Neural progenitor cell (in vitro differentiated cells): Measurements from ENCODE around the gene ERP29. TPM values are rescaled to one million over a fixed set of nuclear protein-coding genes. Genes with fewer than 3 reads are reported as not detected.

Experiments
- DNase-seq: peaks from one replicate; pipeline ENCODE4 v3.0.0-alpha.2; 2016; ENCODE audit warnings: low spot score
- H2AFZ ChIP-seq: fragments of 200-600 bp; sonication (generic); replicated peaks from 2 replicates; pipeline ENCODE4 v1.6.1; 2016; ENCODE audit warnings: antibody characterized with exemption
- H3F3A ChIP-seq: fragments of 200-600 bp; sonication (generic); 2 replicates; pipeline ENCODE4 v1.6.1; 2016; ENCODE audit warnings: antibody characterized with exemption, low read depth
- H3K27ac ChIP-seq: fragments of 200-600 bp; sonication (generic); 2 replicates; pipeline ENCODE4 v1.5.1; 2016; ENCODE audit warnings: mild to moderate bottlenecking
- H3K27me3 ChIP-seq: fragments of 200-600 bp; sonication (generic); 2 replicates; pipeline ENCODE4 v1.6.1; 2016; ENCODE audit warnings: mild to moderate bottlenecking, moderate library complexity
- H3K36me3 ChIP-seq: fragments of 200-600 bp; sonication (generic); 2 replicates; pipeline ENCODE4 v1.5.1; 2016
- H3K4me1 ChIP-seq: fragments of 200-600 bp; sonication (generic); 2 replicates; pipeline ENCODE4 v1.6.1; 2016; ENCODE audit warnings: mixed run types
- H3K4me2 ChIP-seq: fragments of 200-600 bp; sonication (generic); 2 replicates; pipeline ENCODE4 v1.6.1; 2016
- H3K4me3 ChIP-seq: fragments of 200-600 bp; sonication (generic); 2 replicates; pipeline ENCODE4 v1.5.1; 2016
- H3K79me2 ChIP-seq: fragments of 200-600 bp; sonication (generic); 2 replicates; pipeline ENCODE4 v1.6.1; 2016; ENCODE audit warnings: low read depth
- H3K9ac ChIP-seq: fragments of 200-600 bp; sonication (generic); 2 replicates; pipeline ENCODE4 v1.6.1; 2016
- H3K9me3 ChIP-seq: fragments of 200-600 bp; sonication (generic); 2 replicates; pipeline ENCODE4 v1.5.1; 2016; ENCODE audit warnings: low read depth
- H4K20me1 ChIP-seq: fragments of 200-600 bp; sonication (generic); 2 replicates; pipeline ENCODE4 v1.6.1; 2016; ENCODE audit warnings: low read depth
- H3K27ac Mint-ChIP-seq: 3 replicates; pipeline ENCODE4 v1.8.0; 2021; ENCODE audit warnings: mixed read lengths
- H3K27me3 Mint-ChIP-seq: 2 replicates; pipeline ENCODE4 v1.8.0; 2022; ENCODE audit warnings: low read depth, mild to moderate bottlenecking, inconsistent platforms, moderate library complexity, mixed read lengths; ENCODE audit not compliant: insufficient read depth
- H3K36me3 Mint-ChIP-seq: 3 replicates; pipeline ENCODE4 v1.8.0; 2021; ENCODE audit warnings: mixed read lengths
- H3K4me1 Mint-ChIP-seq: 3 replicates; pipeline ENCODE4 v1.8.0; 2021; ENCODE audit warnings: mixed read lengths
- H3K4me3 Mint-ChIP-seq: 3 replicates; pipeline ENCODE4 v1.8.0; 2021; ENCODE audit warnings: mild to moderate bottlenecking, moderate library complexity, mixed read lengths
- H3K9me3 Mint-ChIP-seq: 3 replicates; pipeline ENCODE4 v1.8.0; 2020; ENCODE audit warnings: mixed read lengths
- CTCF ChIP-seq: fragments of 200-600 bp; sonication (generic); IDR thresholded peaks from 2 replicates; pipeline ENCODE4 v1.5.1; 2017; ENCODE audit warnings: antibody characterized with exemption, mild to moderate bottlenecking
- EZH2 ChIP-seq: fragments of 200-600 bp; sonication (generic); IDR thresholded peaks from 2 replicates; pipeline ENCODE4 v1.6.1; 2017; ENCODE audit warnings: antibody characterized with exemption, mild to moderate bottlenecking, moderate library complexity
- EZH2phosphoT487 ChIP-seq: fragments of 200-600 bp; sonication (generic); IDR thresholded peaks from 2 replicates; pipeline ENCODE4 v1.6.1; 2017; ENCODE audit warnings: antibody characterized with exemption
- total RNA-seq: library from RNA; depleted of rRNA; stranded (reverse); fragments of >200 nt; gene quantifications from 2 replicates; pipeline ENCODE4 v1.2.3, GENCODE V29; 2015; ENCODE audit warnings: low replicate concordance

The ERP29 gene
- total RNA-seq, 1 donor from 2014 or later = 95.0 TPM

- H3K27me3 Mint-ChIP-seq = no peaks in the 10 kb centered on the region
- Histone ChIP-seq H3F3A (peaks cover 6% of the 10 kb centered on the region), H3K36me3 (no peaks in the 10 kb centered on the region), H3K27ac (no peak overlapping the region), H3K4me3 (no peak overlapping the region), H3K79me2 (no peaks in the 10 kb centered on the region), H3K9me3 (no peaks in the 10 kb centered on the region), H4K20me1 (no peaks in the 10 kb centered on the region), H3K4me2 (no peak overlapping the region), H3K27me3 (no peaks in the 10 kb centered on the region), H3K9ac (no peak overlapping the region), H2AFZ (no peak overlapping the region), H3K4me1 (no peaks in the 10 kb centered on the region)
- no peak overlapping the region for H3K27ac Mint-ChIP-seq
- TF ChIP-seq EZH2 (no peak), CTCF (no peak), EZH2phosphoT487 (no peak)
- peaks cover 5% of the 10 kb centered on the region for H3K36me3 Mint-ChIP-seq
- H3K4me1 Mint-ChIP-seq = no peaks in the 10 kb centered on the region
- H3K4me3 Mint-ChIP-seq = no peak overlapping the region
- DNase-seq = no peak
- H3K9me3 Mint-ChIP-seq = no peaks in the 10 kb centered on the region
Measured at GRCh38 chr12:112000820-112001219, 12.4 kb upstream of the ERP29 start.

- H3K4me1 ChIP-seq = no peaks in the 10 kb centered on the region
- Mint-ChIP-seq H3K4me1 (no peaks in the 10 kb centered on the region), H3K27me3 (no peaks in the 10 kb centered on the region), H3K9me3 (no peaks in the 10 kb centered on the region), H3K36me3 (peaks cover 5% of the 10 kb centered on the region), H3K27ac (no peak overlapping the region), H3K4me3 (no peak overlapping the region)
- no peaks in the 10 kb centered on the region for H3K36me3 ChIP-seq
- H3K27me3 ChIP-seq = no peaks in the 10 kb centered on the region
- DNase-seq = no peak
- TF ChIP-seq EZH2 = no peak
- TF ChIP-seq CTCF = no peak
- no peak for TF ChIP-seq EZH2phosphoT487
- no peaks in the 10 kb centered on the region for H3K9me3 ChIP-seq
- H3F3A ChIP-seq = peaks cover 7% of the 10 kb centered on the region
- H4K20me1 ChIP-seq = no peaks in the 10 kb centered on the region
- H3K4me3 ChIP-seq = no peak overlapping the region
- H3K79me2 ChIP-seq = no peaks in the 10 kb centered on the region
- no peak overlapping the region for H3K27ac ChIP-seq
- H3K4me2 ChIP-seq = no peak overlapping the region
- no peak overlapping the region for H3K9ac ChIP-seq
- no peak overlapping the region for H2AFZ ChIP-seq
Measured at GRCh38 chr12:112001576-112001975, 11.7 kb upstream of the ERP29 start.

GRCh38 chr12:112004041-112004440 is 9.2 kb upstream of the ERP29 start:
- Histone ChIP-seq H3F3A (peaks cover 7% of the 10 kb centered on the region), H3K4me1 (no peaks in the 10 kb centered on the region), H3K9ac (no peak overlapping the region), H3K9me3 (no peaks in the 10 kb centered on the region), H2AFZ (no peak overlapping the region), H4K20me1 (no peaks in the 10 kb centered on the region), H3K27me3 (no peaks in the 10 kb centered on the region), H3K79me2 (no peaks in the 10 kb centered on the region), H3K4me2 (no peak overlapping the region), H3K4me3 (no peak overlapping the region), H3K27ac (no peak overlapping the region), H3K36me3 (no peaks in the 10 kb centered on the region)
- Mint-ChIP-seq H3K27me3 (no peaks in the 10 kb centered on the region), H3K36me3 (peaks cover 5% of the 10 kb centered on the region), H3K9me3 (no peaks in the 10 kb centered on the region), H3K4me3 (no peak overlapping the region), H3K27ac (no peak overlapping the region), H3K4me1 (no peaks in the 10 kb centered on the region)
- no peak for DNase-seq
- no peak for TF ChIP-seq EZH2phosphoT487
- TF ChIP-seq EZH2 = no peak
- no peak for TF ChIP-seq CTCF
